SK-N-SH (cell line): ENCODE data around the gene CCDC91. TPM values are rescaled to one million over a fixed set of nuclear protein-coding genes. Genes with fewer than 3 reads are reported as not detected.

Experiments
- CTCF ChIA-PET: fragments of 300-600, 350-600 bp; formaldehyde crosslinking; extraction: SDS; loops from one replicate; lab custom pipeline; 2021; lab: Yijun Ruan, JAX
- POLR2A ChIA-PET: fragments of 350-600 bp; sonication (Branson Sonifier 250); formaldehyde crosslinking; extraction: SDS; loops from one replicate; lab custom pipeline; 2020; ENCODE audit warnings: antibody characterized with exemption, inconsistent platforms; lab: Yijun Ruan, JAX
- DNase-seq: peaks from one replicate; pipeline ENCODE4 v3.0.0; 2012
- H2AFZ ChIP-seq: fragments of 200-600 bp; sonication (generic); 2 replicates; pipeline ENCODE4 v1.8.1; 2016; ENCODE audit warnings: antibody characterized with exemption, mild to moderate bottlenecking, low read depth
- H3F3A ChIP-seq: fragments of 200-600 bp; sonication (generic); replicated peaks from 2 replicates; pipeline ENCODE3; 2016; ENCODE audit warnings: antibody characterized with exemption, mild to moderate bottlenecking; ENCODE audit not compliant: insufficient read depth
- H3K27ac ChIP-seq, 2 experiments: fragments of 200-500 bp in 1 of 2; fragments of 200-600 bp in 1 of 2; sonication (Bioruptor generic) in 1 of 2; sonication (generic), shearing (Covaris generic) in 1 of 2; 2 replicates each; pipeline versions ENCODE4 v1.5.1 to v1.6.1; 2014 to 2016; ENCODE audit warnings: low read depth in 2 of 2, inconsistent platforms in 1 of 2, low read length in 1 of 2, mild to moderate bottlenecking in 1 of 2, mixed read lengths in 1 of 2
- H3K27me3 ChIP-seq: fragments of 200-600 bp; sonication (generic), shearing (Covaris generic); 2 replicates; pipeline ENCODE4 v1.6.1; 2016; ENCODE audit warnings: mixed run types; ENCODE audit not compliant: insufficient read depth
- H3K36me3 ChIP-seq, 2 experiments: fragments of 200-500 bp in 1 of 2; fragments of 200-600 bp in 1 of 2; sonication (Bioruptor generic) in 1 of 2; sonication (generic) in 1 of 2; replicated peaks in 1 of 2; 2 replicates each; pipeline versions ENCODE3 to v1.5.1; 2014 to 2016; ENCODE audit warnings: low read length in 1 of 2, mild to moderate bottlenecking in 1 of 2; ENCODE audit not compliant: insufficient read depth in 2 of 2, control insufficient read depth in 1 of 2
- H3K4me1 ChIP-seq, 2 experiments: fragments of 200-500 bp in 1 of 2; fragments of 200-600 bp in 1 of 2; sonication (Bioruptor generic) in 1 of 2; sonication (generic), shearing (Covaris generic) in 1 of 2; 2 replicates each; pipeline versions ENCODE4 v1.5.1 to v1.6.1; 2014 to 2016; ENCODE audit warnings: low read depth in 1 of 2, low read length in 1 of 2, mixed run types in 1 of 2; ENCODE audit not compliant: insufficient read depth in 2 of 2, control insufficient read depth in 1 of 2
- H3K4me2 ChIP-seq: fragments of 200-600 bp; sonication (generic), shearing (Covaris generic); 2 replicates; pipeline ENCODE4 v1.6.1; 2017; ENCODE audit warnings: mixed run types
- H3K4me3 ChIP-seq, 2 experiments: fragments of 200-500 bp in 1 of 2; fragments of 200-600 bp in 1 of 2; sonication (Bioruptor generic) in 1 of 2; sonication (generic), shearing (Covaris generic) in 1 of 2; 2 replicates each; pipeline versions ENCODE4 v1.5.1 to v1.8.1; 2014 to 2016; ENCODE audit warnings: low read depth in 2 of 2, inconsistent platforms in 1 of 2, low read length in 1 of 2, mild to moderate bottlenecking in 1 of 2, mixed read lengths in 1 of 2, moderate library complexity in 1 of 2
- H3K79me2 ChIP-seq: fragments of 200-600 bp; sonication (generic); 2 replicates; pipeline ENCODE4 v1.8.1; 2017; ENCODE audit warnings: mild to moderate bottlenecking; ENCODE audit not compliant: insufficient read depth
- H3K9ac ChIP-seq: fragments of 200-600 bp; sonication (generic); 2 replicates; pipeline ENCODE4 v1.6.1; 2017; ENCODE audit warnings: mixed run types
- H3K9me2 ChIP-seq: fragments of 200-600 bp; sonication (generic); 2 replicates; pipeline ENCODE4 v1.6.1; 2017; ENCODE audit warnings: mixed run types
- H3K9me3 ChIP-seq: fragments of 200-600 bp; sonication (generic); 2 replicates; pipeline ENCODE4 v1.6.1; 2017; ENCODE audit warnings: mixed run types, mild to moderate bottlenecking, moderate library complexity
- H4K20me1 ChIP-seq: fragments of 200-600 bp; sonication (generic); 2 replicates; pipeline ENCODE4 v1.6.1; 2017; ENCODE audit warnings: mild to moderate bottlenecking, mixed run types; ENCODE audit not compliant: insufficient read depth
- ELF1 ChIP-seq: IDR thresholded peaks from 2 replicates; pipeline ENCODE4 v1.4.0; 2012
- EP300 ChIP-seq, 2 experiments: IDR thresholded peaks; 2 replicates each; pipeline versions ENCODE4 v1.4.0 to v1.6.1; 2012; ENCODE audit warnings: borderline replicate concordance in 1 of 2, low read depth in 1 of 2, low read length in 1 of 2
- FOXJ3 ChIP-seq: sonication (generic); formaldehyde crosslinking; IDR thresholded peaks from 2 replicates; pipeline ENCODE4 v1.5.1; 2020; ENCODE audit warnings: mild to moderate bottlenecking, missing genetic modification reagents
- GABPA ChIP-seq: IDR thresholded peaks from 2 replicates; pipeline ENCODE4 v1.4.0; 2012; ENCODE audit warnings: low read depth, mild to moderate bottlenecking
- GATA2 ChIP-seq: sonication (generic); formaldehyde crosslinking; IDR thresholded peaks from 2 replicates; pipeline ENCODE4 v1.5.0; 2020; ENCODE audit warnings: mild to moderate bottlenecking, missing genetic modification reagents
- IRF3 ChIP-seq: fragments of 150-350 bp; IDR thresholded peaks from 2 replicates; pipeline ENCODE4 v1.6.1; 2016; ENCODE audit warnings: mild to moderate bottlenecking, low read depth, low read length
- MEF2A ChIP-seq: IDR thresholded peaks from 2 replicates; pipeline ENCODE4 v1.4.0; 2012; ENCODE audit warnings: low read depth, borderline replicate concordance
- PBX3 ChIP-seq: IDR thresholded peaks from 2 replicates; pipeline ENCODE4; 2012
- RCOR1 ChIP-seq: fragments of 150-350 bp; IDR thresholded peaks from 2 replicates; pipeline ENCODE4 v1.6.1; 2017; ENCODE audit warnings: antibody characterized with exemption, low read length
- REST ChIP-seq: IDR thresholded peaks from 2 replicates; pipeline ENCODE4 v1.6.1; 2012; ENCODE audit warnings: mild to moderate bottlenecking, low read depth, low read length, moderate library complexity
- RFX5 ChIP-seq: IDR thresholded peaks from 2 replicates; pipeline ENCODE4 v1.6.1; 2012; ENCODE audit warnings: mild to moderate bottlenecking, improper control_type of control experiment, low read length
- USF2 ChIP-seq: fragments of 150-350 bp; IDR thresholded peaks from 2 replicates; pipeline ENCODE4 v1.6.1; 2017; ENCODE audit warnings: antibody characterized with exemption, low read length, low read depth, borderline replicate concordance
- YY1 ChIP-seq: IDR thresholded peaks from 2 replicates; pipeline ENCODE4 v1.4.0; 2012; ENCODE audit warnings: low read depth, mild to moderate bottlenecking
- ZBTB33 ChIP-seq: IDR thresholded peaks from 2 replicates; pipeline ENCODE4 v1.4.0; 2012; ENCODE audit warnings: low read depth, borderline replicate concordance
- WGBS: methylation state at CpG from one replicate; pipeline ENCODE4 v1.1.6; 2017; ENCODE audit warnings: low lambda C conversion rate; 5-methylcytosine and 5-hydroxymethylcytosine counted together
- polyA plus RNA-seq, 3 experiments: library from polyadenylated mRNA; depleted of rRNA; stranded (reverse); fragments of >200 nt; gene quantifications; 2 replicates each; pipeline ENCODE4 v1.2.3, GENCODE V29; 2012

CCDC91 gene
- polyA plus RNA-seq, 1 of the 3 experiments (the other 2 are of a cell fraction) = 13.0 TPM

- no peaks in the 10 kb centered on the region for H4K20me1 ChIP-seq
- no peaks in the 10 kb centered on the region for H3K4me1 ChIP-seq
- no peaks in the 10 kb centered on the region for H3K9me2 ChIP-seq
- no peak overlapping the region for H3K4me2 ChIP-seq
- no peak overlapping the region for H3K4me3 ChIP-seq
- no peaks in the 10 kb centered on the region for H3K27me3 ChIP-seq
- no peak overlapping the region for H3K27ac ChIP-seq
- WGBS = 62% methylated on average over 2 of the region's 2 CpGs
- H2AFZ ChIP-seq = no peak overlapping the region
- no peak for DNase-seq
- no peak overlapping the region for H3K9ac ChIP-seq
- CTCF ChIA-PET = interaction anchor here (0.9 kb wide), 1 partner anchor 14 kb away, joined by 3 read pairs; no protein-coding TSS in a partner anchor
- H3F3A ChIP-seq = no peaks in the 10 kb centered on the region
- no peaks in the 10 kb centered on the region for H3K9me3 ChIP-seq
- POLR2A ChIA-PET = no interaction called here
- peaks cover 0 to 4% of the 10 kb centered on the region in 2 experiments for H3K36me3 ChIP-seq
- H3K79me2 ChIP-seq = no peaks in the 10 kb centered on the region
- TF ChIP-seq PBX3 = no peak
- no peak for TF ChIP-seq RFX5
- no peak for TF ChIP-seq MEF2A
- TF ChIP-seq YY1 = no peak
- no peak for TF ChIP-seq GABPA
- no peak for TF ChIP-seq RCOR1
- no peak for TF ChIP-seq GATA2 (CRISPR knock-in tag)
- no peak for TF ChIP-seq FOXJ3 (CRISPR knock-in tag)
- no peak for TF ChIP-seq EP300 (IDR thresholded peaks at IDR 0.05; ENCODE audit: borderline replicate concordance in 1 of 2, low read depth in 1 of 2, low read length in 1 of 2)
Observed at GRCh38 chr12:28164644-28165275, 25.5 kb upstream of the CCDC91 start.

- no peaks in the 10 kb centered on the region for H3K9me3 ChIP-seq
- TF ChIP-seq ELF1 (no peak), REST (no peak), YY1 (no peak), ZBTB33 (no peak), USF2 (no peak), IRF3 (no peak)
- no peak overlapping the region for H2AFZ ChIP-seq
- H4K20me1 ChIP-seq = no peaks in the 10 kb centered on the region
- H3K4me2 ChIP-seq = no peak overlapping the region
- H3K9me2 ChIP-seq = no peaks in the 10 kb centered on the region
- H3K9ac ChIP-seq = no peak overlapping the region
- 91% methylated on average over 2 of the region's 2 CpGs for WGBS
- no peaks in the 10 kb centered on the region for H3F3A ChIP-seq
- no peak for DNase-seq
- no peaks in the 10 kb centered on the region for H3K27me3 ChIP-seq
- H3K4me3 ChIP-seq = no peak overlapping the region
- H3K27ac ChIP-seq = no peak overlapping the region
- POLR2A ChIA-PET = no interaction called here
- CTCF ChIA-PET = no interaction called here
- H3K4me1 ChIP-seq = no peaks in the 10 kb centered on the region; a peak in 1 of 4 replicates
- H3K36me3 ChIP-seq = no peaks in the 10 kb centered on the region
- H3K79me2 ChIP-seq = no peaks in the 10 kb centered on the region
Observed at GRCh38 chr12:28167981-28168485, 22.2 kb upstream of the CCDC91 start.
